Measurements from ENCODE around the gene FBXL15.

Gene FBXL15

GRCh38 chr10:102429468-102429867, 8.8 kb downstream of the FBXL15 start:
- no peak for TF ChIP-seq CTCF (IDR thresholded peaks at IDR 0.05; ENCODE audit: low read depth, low read length)
- no peak overlapping the region for H3K4me3 ChIP-seq (replicated peaks in 1 of 2; ENCODE audit: low read depth in 2 of 2, low read length in 2 of 2)
- DNase-seq (ENCODE audit: low read depth in 2 of 2) = no peak

GRCh38 chr10:102431452-102432124, 11.0 kb downstream of the FBXL15 start:
- no peak for TF ChIP-seq CTCF (IDR thresholded peaks at IDR 0.05; ENCODE audit: low read depth, low read length)
- H3K4me3 ChIP-seq (replicated peaks in 1 of 2; ENCODE audit: low read depth in 2 of 2, low read length in 2 of 2) = peak overlapping the region; percentile 87 to 94
- DNase-seq (ENCODE audit: low read depth in 2 of 2) = peak; percentile 58 to 59

GRCh38 chr10:102432162-102432950, 11.7 kb downstream of the FBXL15 start, which contains the start of gene CUEDC2:
Gene CUEDC2 (minus strand): TSS chr10:102432574. CDS start chr10:102425188, 7,386 bp downstream.
- no peak for TF ChIP-seq CTCF (IDR thresholded peaks at IDR 0.05; ENCODE audit: low read depth, low read length)
- H3K4me3 ChIP-seq (replicated peaks in 1 of 2; ENCODE audit: low read depth in 2 of 2, low read length in 2 of 2) = peak within 1 kb of the TSS; percentile 87 to 94
- peak; percentile 98 for DNase-seq (ENCODE audit: low read depth in 2 of 2)

GRCh38 chr10:102433619-102434046, 13.0 kb downstream of the FBXL15 start:
- DNase-seq (ENCODE audit: low read depth in 2 of 2) = no peak
- H3K4me3 ChIP-seq (replicated peaks in 1 of 2; ENCODE audit: low read depth in 2 of 2, low read length in 2 of 2) = no peak overlapping the region
- TF ChIP-seq CTCF (IDR thresholded peaks at IDR 0.05; ENCODE audit: low read depth, low read length) = no peak

- peak; percentile 65 to 85 for DNase-seq (ENCODE audit: low read depth in 2 of 2)
- TF ChIP-seq CTCF (IDR thresholded peaks at IDR 0.05; ENCODE audit: low read depth, low read length) = no peak
- no peak overlapping the region for H3K4me3 ChIP-seq (replicated peaks in 1 of 2; ENCODE audit: low read depth in 2 of 2, low read length in 2 of 2)
Measured at GRCh38 chr10:102434394-102435132, 13.9 kb downstream of the FBXL15 start.

GRCh38 chr10:102435133-102435497, 14.5 kb downstream of the FBXL15 start:
- no peak for TF ChIP-seq CTCF (IDR thresholded peaks at IDR 0.05; ENCODE audit: low read depth, low read length)
- no peak for DNase-seq (ENCODE audit: low read depth in 2 of 2)
- peak overlapping the region in 1 of 2 donors; percentile 49 for H3K4me3 ChIP-seq (replicated peaks in 1 of 2; ENCODE audit: low read depth in 2 of 2, low read length in 2 of 2)

All from cardiac fibroblast (primary cell).